ENCODE data around the gene PLCB1. TPM values are rescaled to one million over a fixed set of nuclear protein-coding genes. Genes with fewer than 3 reads are reported as not detected.
"Not testable (repeated sequence)": the region's sequence is repeated elsewhere in the genome, so short reads cannot be mapped to it uniquely, and the experiment has no call there.

Gene PLCB1
- total RNA-seq, 1 donor from 2014 or later = 72.5 TPM

- DNase-seq = peak; percentile 27
Observed at GRCh38 chr20:8449123-8449522, 317.1 kb downstream of the PLCB1 start.

- peak; percentile 4 for DNase-seq
Observed at GRCh38 chr20:8454137-8454712, 322.2 kb downstream of the PLCB1 start.

- no peak for DNase-seq
Observed at GRCh38 chr20:8456765-8457164, 324.7 kb downstream of the PLCB1 start.

GRCh38 chr20:8457978-8458377, 325.9 kb downstream of the PLCB1 start:
- DNase-seq = no peak

- no peak for DNase-seq
Observed at GRCh38 chr20:8461186-8461585, 329.1 kb downstream of the PLCB1 start.

GRCh38 chr20:8464368-8464767, 332.3 kb downstream of the PLCB1 start:
- DNase-seq = no peak

- DNase-seq = not testable (repeated sequence)
Observed at GRCh38 chr20:8466781-8467180, 334.7 kb downstream of the PLCB1 start.

GRCh38 chr20:8470156-8470555, 338.1 kb downstream of the PLCB1 start:
- DNase-seq = no peak

- DNase-seq = no peak
Observed at GRCh38 chr20:8471465-8471864, 339.4 kb downstream of the PLCB1 start.

GRCh38 chr20:8473459-8473858, 341.4 kb downstream of the PLCB1 start:
- no peak for DNase-seq

- no peak for DNase-seq
Observed at GRCh38 chr20:8474027-8474668, 342.1 kb downstream of the PLCB1 start.

GRCh38 chr20:8476021-8476420, 344.0 kb downstream of the PLCB1 start:
- DNase-seq = no peak

- no peak for DNase-seq
Observed at GRCh38 chr20:8480597-8480996, 348.5 kb downstream of the PLCB1 start.

GRCh38 chr20:8487696-8488095, 355.6 kb downstream of the PLCB1 start:
- no peak for DNase-seq

GRCh38 chr20:8489094-8489883, 357.2 kb downstream of the PLCB1 start:
- DNase-seq = no peak

- no peak for DNase-seq
Observed at GRCh38 chr20:8490076-8490830, 358.2 kb downstream of the PLCB1 start.

- no peak for DNase-seq
Observed at GRCh38 chr20:8492173-8492572, 360.1 kb downstream of the PLCB1 start.

- no peak for DNase-seq
Observed at GRCh38 chr20:8498571-8498970, 366.5 kb downstream of the PLCB1 start.

GRCh38 chr20:8504030-8504429, 372.0 kb downstream of the PLCB1 start:
- no peak for DNase-seq

- no peak for DNase-seq
Observed at GRCh38 chr20:8505476-8506200, 373.6 kb downstream of the PLCB1 start.

GRCh38 chr20:8507231-8507630, 375.2 kb downstream of the PLCB1 start:
- DNase-seq = no peak

- no peak for DNase-seq
Observed at GRCh38 chr20:8509809-8510208, 377.7 kb downstream of the PLCB1 start.

Data from occipital lobe (tissue), 2 donors.